Measurements from ENCODE around the gene LEKR1.
"Not testable (repeated sequence)": the region's sequence is repeated elsewhere in the genome, so short reads cannot be mapped to it uniquely, and the experiment has no call there.

The LEKR1 gene

GRCh38 chr3:156867920-156868319 lies 41.8 kb downstream of the LEKR1 start:
- H3K27me3 ChIP-seq (ENCODE audit: insufficient read depth, low read length): no peaks in the 10 kb centered on the region

GRCh38 chr3:156873906-156874305 lies 47.8 kb downstream of the LEKR1 start:
- H2AFZ ChIP-seq (ENCODE audit: low read depth, low read length): no peak overlapping the region
- H3K36me3 ChIP-seq (ENCODE audit: insufficient read depth, low read length): no peaks in the 10 kb centered on the region
- no peaks in the 10 kb centered on the region for H3K27me3 ChIP-seq (ENCODE audit: insufficient read depth, low read length)
- H3K4me1 ChIP-seq (ENCODE audit: insufficient read depth, low read length): no peaks in the 10 kb centered on the region
- H3K9me3 ChIP-seq (ENCODE audit: low read length): no peaks in the 10 kb centered on the region
- H3K4me3 ChIP-seq (ENCODE audit: low read length): no peak overlapping the region

More at GRCh38 chr3:156867920-156868319, 41.8 kb downstream of the LEKR1 start:
- H3K4me3 ChIP-seq (ENCODE audit: low read length): no peak overlapping the region
- H2AFZ ChIP-seq (ENCODE audit: low read depth, low read length): no peak overlapping the region
- H3K9me3 ChIP-seq (ENCODE audit: low read length): no peaks in the 10 kb centered on the region
- H3K4me1 ChIP-seq (ENCODE audit: insufficient read depth, low read length): no peaks in the 10 kb centered on the region
- no peaks in the 10 kb centered on the region for H3K36me3 ChIP-seq (ENCODE audit: insufficient read depth, low read length)

- H3K4me1 ChIP-seq (ENCODE audit: insufficient read depth, low read length); H3K4me3 ChIP-seq (ENCODE audit: low read length): not testable (repeated sequence)
Measured at GRCh38 chr3:156879491-156879890, 53.3 kb downstream of the LEKR1 start.

DNA sequence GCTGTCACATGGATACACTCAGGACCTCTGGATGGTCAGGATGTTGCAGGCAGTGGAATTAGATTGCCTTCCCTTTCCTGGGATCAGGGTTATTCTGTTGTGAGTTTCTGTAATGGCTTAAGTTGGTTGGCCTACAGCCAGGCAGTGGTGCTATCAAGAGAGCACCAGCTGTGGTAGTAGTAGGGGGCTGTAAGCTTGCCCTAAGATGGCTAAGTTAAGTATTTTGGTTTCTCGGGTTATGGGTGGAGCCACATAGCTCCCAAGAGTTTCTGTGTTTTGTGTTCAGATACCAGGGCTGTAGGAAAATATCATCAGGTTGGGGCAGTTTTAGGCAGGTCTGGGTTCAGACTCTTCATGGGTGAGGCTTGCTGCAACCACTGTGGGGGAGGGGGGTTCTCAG lies 59.6 kb downstream of the LEKR1 start:
- Histone ChIP-seq H3K4me3 (ENCODE audit: low read length) (no peak overlapping the region), H2AFZ (ENCODE audit: low read depth, low read length) (no peak overlapping the region), H3K9me3 (ENCODE audit: low read length) (no peaks in the 10 kb centered on the region), H3K36me3 (ENCODE audit: insufficient read depth, low read length) (no peaks in the 10 kb centered on the region), H3K4me1 (ENCODE audit: insufficient read depth, low read length) (no peaks in the 10 kb centered on the region), H3K27me3 (ENCODE audit: insufficient read depth, low read length) (no peaks in the 10 kb centered on the region)

More at GRCh38 chr3:156879491-156879890, 53.3 kb downstream of the LEKR1 start:
- not testable (repeated sequence) for H3K36me3 ChIP-seq (ENCODE audit: insufficient read depth, low read length); H3K9me3 ChIP-seq (ENCODE audit: low read length); H2AFZ ChIP-seq (ENCODE audit: low read depth, low read length); H3K27me3 ChIP-seq (ENCODE audit: insufficient read depth, low read length)

DNA sequence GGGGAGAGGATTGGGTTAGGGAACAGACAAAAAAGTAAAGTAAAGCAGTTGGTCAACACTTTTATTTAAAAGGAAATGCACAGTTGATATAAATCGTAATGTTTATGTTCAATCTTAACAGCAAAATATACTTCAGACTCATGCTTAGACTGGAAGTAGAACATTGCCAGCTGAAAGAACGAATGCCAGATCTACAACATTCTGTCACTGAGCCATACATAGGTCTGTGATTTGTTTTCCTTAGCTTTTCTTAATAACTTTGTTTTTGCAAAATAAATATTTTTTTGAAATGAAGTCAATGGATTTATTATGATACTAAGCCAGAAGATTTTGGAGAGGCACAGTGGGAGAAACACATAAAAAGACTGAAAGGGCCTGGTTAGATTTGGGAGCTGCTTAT lies 62.0 kb downstream of the LEKR1 start:
- Histone ChIP-seq H3K36me3 (ENCODE audit: insufficient read depth, low read length) (no peaks in the 10 kb centered on the region), H3K4me1 (ENCODE audit: insufficient read depth, low read length) (no peaks in the 10 kb centered on the region), H3K4me3 (ENCODE audit: low read length) (no peak overlapping the region), H3K9me3 (ENCODE audit: low read length) (no peaks in the 10 kb centered on the region), H2AFZ (ENCODE audit: low read depth, low read length) (no peak overlapping the region), H3K27me3 (ENCODE audit: insufficient read depth, low read length) (no peaks in the 10 kb centered on the region)

GRCh38 chr3:156888576-156888975 lies 62.4 kb downstream of the LEKR1 start:
- Histone ChIP-seq H3K36me3 (ENCODE audit: insufficient read depth, low read length) (no peaks in the 10 kb centered on the region), H3K9me3 (ENCODE audit: low read length) (no peaks in the 10 kb centered on the region), H2AFZ (ENCODE audit: low read depth, low read length) (no peak overlapping the region), H3K27me3 (ENCODE audit: insufficient read depth, low read length) (no peaks in the 10 kb centered on the region), H3K4me3 (ENCODE audit: low read length) (no peak overlapping the region), H3K4me1 (ENCODE audit: insufficient read depth, low read length) (no peaks in the 10 kb centered on the region)

- H3K9me3 ChIP-seq (ENCODE audit: low read length): no peaks in the 10 kb centered on the region
- H3K36me3 ChIP-seq (ENCODE audit: insufficient read depth, low read length): no peaks in the 10 kb centered on the region
- H3K4me3 ChIP-seq (ENCODE audit: low read length): no peak overlapping the region
- H2AFZ ChIP-seq (ENCODE audit: low read depth, low read length): no peak overlapping the region
- no peaks in the 10 kb centered on the region for H3K4me1 ChIP-seq (ENCODE audit: insufficient read depth, low read length)
- H3K27me3 ChIP-seq (ENCODE audit: insufficient read depth, low read length): no peaks in the 10 kb centered on the region
Measured at GRCh38 chr3:156892701-156893100, 66.5 kb downstream of the LEKR1 start.

- not testable (repeated sequence) for H3K9me3 ChIP-seq (ENCODE audit: low read length); H3K4me3 ChIP-seq (ENCODE audit: low read length); H2AFZ ChIP-seq (ENCODE audit: low read depth, low read length); H3K36me3 ChIP-seq (ENCODE audit: insufficient read depth, low read length); H3K27me3 ChIP-seq (ENCODE audit: insufficient read depth, low read length); H3K4me1 ChIP-seq (ENCODE audit: insufficient read depth, low read length)
Measured at GRCh38 chr3:156895374-156895773, 69.2 kb downstream of the LEKR1 start.

DNA sequence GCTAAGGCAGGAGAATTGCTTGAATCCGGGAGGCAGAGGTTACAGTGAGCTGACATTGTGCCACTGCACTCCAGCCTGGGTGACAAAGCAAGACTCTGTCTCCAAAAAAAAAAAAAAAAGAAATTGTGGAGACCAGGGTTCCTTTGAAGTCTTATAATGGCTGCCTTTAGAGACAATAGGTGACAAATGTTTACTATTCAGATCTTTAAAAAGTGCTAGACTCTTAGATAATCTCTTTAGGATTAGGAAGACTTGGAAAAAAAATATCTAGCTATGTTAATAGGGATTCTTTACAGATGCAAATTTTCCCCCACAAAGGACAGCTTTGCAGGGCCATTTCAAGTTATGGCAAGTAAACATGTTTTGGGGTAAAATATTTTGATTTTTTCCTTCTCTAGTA lies 71.7 kb downstream of the LEKR1 start:
- not testable (repeated sequence) for H3K36me3 ChIP-seq (ENCODE audit: insufficient read depth, low read length); H3K27me3 ChIP-seq (ENCODE audit: insufficient read depth, low read length); H3K9me3 ChIP-seq (ENCODE audit: low read length); H2AFZ ChIP-seq (ENCODE audit: low read depth, low read length); H3K4me3 ChIP-seq (ENCODE audit: low read length); H3K4me1 ChIP-seq (ENCODE audit: insufficient read depth, low read length)

- no peaks in the 10 kb centered on the region for H3K4me1 ChIP-seq (ENCODE audit: insufficient read depth, low read length)
- no peak overlapping the region for H3K4me3 ChIP-seq (ENCODE audit: low read length)
- H3K36me3 ChIP-seq (ENCODE audit: insufficient read depth, low read length): no peaks in the 10 kb centered on the region
- no peaks in the 10 kb centered on the region for H3K27me3 ChIP-seq (ENCODE audit: insufficient read depth, low read length)
- H3K9me3 ChIP-seq (ENCODE audit: low read length): no peaks in the 10 kb centered on the region
- no peak overlapping the region for H2AFZ ChIP-seq (ENCODE audit: low read depth, low read length)
Measured at GRCh38 chr3:156898296-156898880, 72.2 kb downstream of the LEKR1 start.

DNA sequence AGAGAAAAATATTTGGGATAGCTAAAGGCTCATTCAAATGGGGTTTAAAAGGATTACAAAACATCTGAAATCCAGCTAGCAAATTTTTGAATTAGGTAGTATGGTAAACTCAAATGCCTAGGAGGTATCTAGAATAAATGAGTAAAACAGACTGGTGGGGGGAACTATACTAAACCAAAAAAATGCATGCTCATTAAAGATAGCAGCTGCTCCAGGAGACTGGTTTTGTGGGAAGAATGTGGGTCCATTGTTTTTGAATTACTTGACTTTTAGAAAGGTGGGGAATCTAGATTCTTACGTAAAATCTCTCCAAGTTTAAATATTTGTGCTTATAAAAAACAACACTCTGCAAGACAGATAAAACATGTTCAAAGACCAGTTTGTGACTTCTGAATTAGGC lies 73.8 kb downstream of the LEKR1 start:
- Histone ChIP-seq H3K4me3 (ENCODE audit: low read length) (no peak overlapping the region), H3K4me1 (ENCODE audit: insufficient read depth, low read length) (no peaks in the 10 kb centered on the region), H3K27me3 (ENCODE audit: insufficient read depth, low read length) (no peaks in the 10 kb centered on the region), H2AFZ (ENCODE audit: low read depth, low read length) (no peak overlapping the region), H3K9me3 (ENCODE audit: low read length) (no peaks in the 10 kb centered on the region), H3K36me3 (ENCODE audit: insufficient read depth, low read length) (no peaks in the 10 kb centered on the region)

DNA sequence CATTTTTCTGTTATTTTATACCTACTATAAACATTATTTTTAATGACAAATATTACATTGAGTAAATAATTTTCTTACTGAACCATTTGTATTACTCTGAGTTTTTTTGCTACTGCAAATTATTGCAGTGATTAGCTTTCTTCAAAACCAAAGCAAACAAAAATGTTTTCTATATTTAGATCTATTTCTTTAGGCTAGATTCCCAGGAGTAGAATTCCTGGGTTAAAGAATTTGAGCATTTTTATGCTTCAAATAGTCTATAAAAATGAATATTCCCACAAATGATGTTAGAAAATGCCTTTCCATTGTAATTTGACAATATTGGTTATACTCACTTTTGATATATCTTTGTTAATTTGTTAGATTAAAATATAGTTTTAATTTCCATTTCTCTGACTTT lies 76.8 kb downstream of the LEKR1 start:
- H3K4me3 ChIP-seq (ENCODE audit: low read length): no peak overlapping the region
- no peak overlapping the region for H2AFZ ChIP-seq (ENCODE audit: low read depth, low read length)

GRCh38 chr3:156906275-156906674 lies 80.1 kb downstream of the LEKR1 start:
- Histone ChIP-seq H3K36me3 (ENCODE audit: insufficient read depth, low read length) (no peaks in the 10 kb centered on the region), H2AFZ (ENCODE audit: low read depth, low read length) (no peak overlapping the region), H3K27me3 (ENCODE audit: insufficient read depth, low read length) (no peaks in the 10 kb centered on the region), H3K9me3 (ENCODE audit: low read length) (no peaks in the 10 kb centered on the region), H3K4me1 (ENCODE audit: insufficient read depth, low read length) (no peaks in the 10 kb centered on the region), H3K4me3 (ENCODE audit: low read length) (no peak overlapping the region)

More for the DNA sequence above, 76.8 kb downstream of the LEKR1 start:
- Histone ChIP-seq H3K9me3 (ENCODE audit: low read length) (no peaks in the 10 kb centered on the region), H3K36me3 (ENCODE audit: insufficient read depth, low read length) (no peaks in the 10 kb centered on the region), H3K4me1 (ENCODE audit: insufficient read depth, low read length) (no peaks in the 10 kb centered on the region), H3K27me3 (ENCODE audit: insufficient read depth, low read length) (no peaks in the 10 kb centered on the region)

DNA sequence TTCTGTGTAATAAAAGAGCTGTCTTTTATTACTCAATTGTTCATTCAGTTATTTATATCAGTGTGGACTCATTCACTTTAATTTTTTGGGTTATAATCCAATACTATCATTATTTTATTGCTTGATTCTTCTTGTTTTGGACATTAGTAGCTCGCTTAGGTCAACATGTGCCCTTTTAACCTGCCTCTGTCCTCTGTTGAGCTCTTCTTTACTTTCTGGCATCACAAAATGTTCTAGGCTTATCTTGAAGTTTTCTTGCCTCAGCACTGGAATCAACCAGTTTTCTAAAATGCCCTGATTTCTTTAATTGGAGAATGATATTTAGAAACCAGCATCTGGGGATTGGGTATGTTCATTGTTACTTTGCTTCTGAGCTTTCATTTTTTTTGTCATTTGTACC lies 82.2 kb downstream of the LEKR1 start:
- Histone ChIP-seq H2AFZ (ENCODE audit: low read depth, low read length) (no peak overlapping the region), H3K36me3 (ENCODE audit: insufficient read depth, low read length) (no peaks in the 10 kb centered on the region), H3K4me1 (ENCODE audit: insufficient read depth, low read length) (no peaks in the 10 kb centered on the region), H3K4me3 (ENCODE audit: low read length) (no peak overlapping the region), H3K9me3 (ENCODE audit: low read length) (no peaks in the 10 kb centered on the region), H3K27me3 (ENCODE audit: insufficient read depth, low read length) (no peaks in the 10 kb centered on the region)

Data from neuron (in vitro differentiated cells).